Posterior vena cava (tissue), 2 donors: ENCODE data around the gene TMEM212. TPM values are rescaled to one million over a fixed set of nuclear protein-coding genes. Genes with fewer than 3 reads are reported as not detected.
"Not testable (repeated sequence)": the region's sequence is repeated elsewhere in the genome, so short reads cannot be mapped to it uniquely, and the experiment has no call there.

Experiments used
- DNase-seq: peaks from one replicate; pipeline ENCODE4 v3.0.0-alpha.2; 2020; ENCODE audit warnings: low spot score
- intact Hi-C, 2 donors: fragments of 100-400 bp; cut with DNase I; formaldehyde crosslinking; loops; one replicate each; pipeline versions ENCODE4 v1.14.1 to v1.14.2; 2022 to 2023
- total RNA-seq, 2 donors: library from RNA; stranded (reverse); fragmentation: NEBNext Ultra II Directional; extraction: Animal tissue kit (Norgen Biotek cat#: 25700); gene quantifications; one replicate each; pipeline ENCODE4 v1.2.1, GENCODE V29; 2021
- donor health status: DM: yes; HTN: yes; CAD: no.
- donor health status: DM: yes; HTN: yes; CAD: no.

The TMEM212 gene
- total RNA-seq, 2 donors from 2014 or later, result not detected

GRCh38 chr3:171811295-171811912 is 31.7 kb upstream of the TMEM212 start:
- no peak for DNase-seq
- intact Hi-C loops, result no loop called here

GRCh38 chr3:171811913-171812335 is 31.2 kb upstream of the TMEM212 start:
- intact Hi-C loops, result no loop called here
- DNase-seq, result no peak

GRCh38 chr3:171812811-171813210 is 30.3 kb upstream of the TMEM212 start:
- DNase-seq, result no peak
- intact Hi-C loops, result no loop called here

GRCh38 chr3:171813278-171813896 is 29.8 kb upstream of the TMEM212 start:
- no peak for DNase-seq
- intact Hi-C loops, result no loop called here

GRCh38 chr3:171813897-171814460 is 29.2 kb upstream of the TMEM212 start:
- DNase-seq, result no peak
- intact Hi-C loops, result no loop called here

GRCh38 chr3:171814662-171815061 is 28.5 kb upstream of the TMEM212 start:
- DNase-seq, intact Hi-C loops: not testable (repeated sequence)

- no peak for DNase-seq
- intact Hi-C loops, result no loop called here
Observed at GRCh38 chr3:171815973-171816595, 27.1 kb upstream of the TMEM212 start.

GRCh38 chr3:171817074-171817800 is 25.9 kb upstream of the TMEM212 start:
- DNase-seq, result no peak
- intact Hi-C loops, result no loop called here

GRCh38 chr3:171821044-171821443 is 22.1 kb upstream of the TMEM212 start:
- intact Hi-C loops, result no loop called here

GRCh38 chr3:171821778-171822358 is 21.3 kb upstream of the TMEM212 start:
- DNase-seq, result no peak
- intact Hi-C loops, result no loop called here

More at GRCh38 chr3:171821044-171821443, 22.1 kb upstream of the TMEM212 start:
- no peak for DNase-seq

- DNase-seq, result no peak
- intact Hi-C loops, result no loop called here
Observed at GRCh38 chr3:171822431-171823106, 20.6 kb upstream of the TMEM212 start.

GRCh38 chr3:171824116-171824515 is 19.0 kb upstream of the TMEM212 start:
- DNase-seq, result no peak
- intact Hi-C loops, result no loop called here

GRCh38 chr3:171824824-171825221 is 18.3 kb upstream of the TMEM212 start:
- DNase-seq, result no peak
- intact Hi-C loops, result no loop called here

- intact Hi-C loops, result no loop called here
- no peak for DNase-seq
Observed at GRCh38 chr3:171825222-171825828, 17.8 kb upstream of the TMEM212 start.

- intact Hi-C loops, result no loop called here
- DNase-seq, result no peak
Observed at GRCh38 chr3:171827385-171827784, 15.8 kb upstream of the TMEM212 start.

GRCh38 chr3:171827836-171828458 is 15.2 kb upstream of the TMEM212 start:
- intact Hi-C loops, result no loop called here
- DNase-seq, result no peak

GRCh38 chr3:171828902-171829770 is 14.0 kb upstream of the TMEM212 start:
- intact Hi-C loops, result no loop called here
- no peak for DNase-seq
